ENCODE measurements around the gene NEMP2. TPM values are rescaled to one million over a fixed set of nuclear protein-coding genes. Genes with fewer than 3 reads are reported as not detected.

NEMP2 gene
- total RNA-seq, 1 donor from 2014 or later, result 9.5 TPM

DNA sequence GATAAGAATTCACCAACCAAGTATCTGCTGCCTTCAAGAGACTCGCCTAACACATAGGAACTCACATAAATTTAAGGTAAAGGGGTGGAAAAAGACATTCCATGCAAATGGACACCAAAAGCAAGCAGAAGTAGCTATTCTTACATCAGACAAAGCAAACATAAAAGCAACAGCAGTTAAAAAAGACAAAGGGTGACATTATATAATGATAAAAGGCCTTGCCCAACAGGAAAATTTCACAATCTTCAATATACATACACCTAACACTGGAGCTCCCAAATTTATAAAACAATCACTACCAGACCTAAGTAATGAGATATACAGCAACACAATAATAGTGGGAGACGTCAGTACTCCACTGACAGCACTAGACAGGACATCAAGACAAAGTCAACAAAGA is 41.4 kb downstream of the NEMP2 start:
- H3K36me3 ChIP-seq, result peaks cover 44% of the 10 kb centered on the region
- H3K4me1 ChIP-seq, result no peaks in the 10 kb centered on the region
- no peak for ATAC-seq
- intact Hi-C loops (cut with DNase I), result no loop called here
- H3K9me3 ChIP-seq, result no peaks in the 10 kb centered on the region
- no peak overlapping the region for H3K4me3 ChIP-seq
- DNase-seq, result no peak
- H3K27me3 ChIP-seq (ENCODE audit: low read depth), result no peaks in the 10 kb centered on the region
- no peak overlapping the region for H3K27ac ChIP-seq
- TF ChIP-seq, protein P1, sequence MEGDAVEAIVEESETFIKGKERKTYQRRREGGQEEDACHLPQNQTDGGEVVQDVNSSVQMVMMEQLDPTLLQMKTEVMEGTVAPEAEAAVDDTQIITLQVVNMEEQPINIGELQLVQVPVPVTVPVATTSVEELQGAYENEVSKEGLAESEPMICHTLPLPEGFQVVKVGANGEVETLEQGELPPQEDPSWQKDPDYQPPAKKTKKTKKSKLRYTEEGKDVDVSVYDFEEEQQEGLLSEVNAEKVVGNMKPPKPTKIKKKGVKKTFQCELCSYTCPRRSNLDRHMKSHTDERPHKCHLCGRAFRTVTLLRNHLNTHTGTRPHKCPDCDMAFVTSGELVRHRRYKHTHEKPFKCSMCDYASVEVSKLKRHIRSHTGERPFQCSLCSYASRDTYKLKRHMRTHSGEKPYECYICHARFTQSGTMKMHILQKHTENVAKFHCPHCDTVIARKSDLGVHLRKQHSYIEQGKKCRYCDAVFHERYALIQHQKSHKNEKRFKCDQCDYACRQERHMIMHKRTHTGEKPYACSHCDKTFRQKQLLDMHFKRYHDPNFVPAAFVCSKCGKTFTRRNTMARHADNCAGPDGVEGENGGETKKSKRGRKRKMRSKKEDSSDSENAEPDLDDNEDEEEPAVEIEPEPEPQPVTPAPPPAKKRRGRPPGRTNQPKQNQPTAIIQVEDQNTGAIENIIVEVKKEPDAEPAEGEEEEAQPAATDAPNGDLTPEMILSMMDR (IDR thresholded peaks at IDR 0.05), result no peak

DNA sequence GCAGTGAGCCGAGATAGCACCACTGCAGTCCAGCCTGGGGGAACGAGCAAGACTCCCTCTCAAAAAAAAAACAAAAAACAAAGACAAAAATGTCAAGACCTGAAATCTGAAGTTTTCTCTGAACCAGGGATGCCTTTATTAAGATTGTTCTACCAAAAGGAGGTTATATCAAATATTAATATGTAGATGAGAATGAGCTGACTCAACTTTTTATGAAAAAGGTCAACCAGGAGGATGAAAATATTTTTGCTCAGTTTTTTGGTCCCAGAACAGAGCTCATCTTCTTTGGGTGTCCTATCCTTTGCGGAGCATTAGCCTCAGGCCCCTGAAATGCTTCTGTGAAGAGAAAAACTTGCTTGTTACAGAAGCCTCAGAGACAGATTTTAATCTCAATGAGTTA is 44.0 kb downstream of the NEMP2 start:
- Histone ChIP-seq H3K4me1 (no peaks in the 10 kb centered on the region), H3K9me3 (no peaks in the 10 kb centered on the region)
- intact Hi-C loops (cut with DNase I), result no loop called here

DNA sequence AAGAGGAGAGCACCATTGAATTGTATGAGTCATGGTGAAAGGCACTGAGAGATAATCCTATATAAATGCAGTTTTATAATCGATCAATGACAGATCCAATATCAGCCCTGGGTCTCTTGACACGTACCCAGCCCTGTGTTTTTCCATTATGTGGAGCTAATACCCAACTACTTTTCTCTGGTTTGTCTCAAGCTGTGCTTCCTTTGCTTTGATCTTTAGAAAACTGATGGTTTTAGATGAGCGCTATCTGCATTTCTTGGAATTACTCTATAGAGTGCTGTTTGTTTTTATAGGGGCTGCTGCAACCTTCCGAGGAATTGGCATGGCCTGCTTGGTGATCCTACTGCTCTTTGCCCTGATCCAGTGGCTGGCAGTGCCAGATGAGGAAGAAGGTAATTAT is 45.0 kb downstream of the NEMP2 start:
- H3K27me3 ChIP-seq (ENCODE audit: low read depth), result no peaks in the 10 kb centered on the region
- TF ChIP-seq, protein P1 (IDR thresholded peaks at IDR 0.05), result no peak
- no peak for DNase-seq
- H3K36me3 ChIP-seq, result peaks cover 33% of the 10 kb centered on the region
- ATAC-seq, result no peak
- H3K27ac ChIP-seq, result no peak overlapping the region
- intact Hi-C loops (cut with DNase I), result no loop called here
- H3K9me3 ChIP-seq, result no peaks in the 10 kb centered on the region
- H3K4me1 ChIP-seq, result no peaks in the 10 kb centered on the region
- H3K4me3 ChIP-seq, result no peak overlapping the region

More for the DNA sequence above, 44.0 kb downstream of the NEMP2 start:
- ATAC-seq, result no peak
- peaks cover 33% of the 10 kb centered on the region for H3K36me3 ChIP-seq
- no peak overlapping the region for H3K4me3 ChIP-seq
- no peaks in the 10 kb centered on the region for H3K27me3 ChIP-seq (ENCODE audit: low read depth)
- no peak for DNase-seq
- TF ChIP-seq, protein P1 (IDR thresholded peaks at IDR 0.05), result no peak
- no peak overlapping the region for H3K27ac ChIP-seq

DNA sequence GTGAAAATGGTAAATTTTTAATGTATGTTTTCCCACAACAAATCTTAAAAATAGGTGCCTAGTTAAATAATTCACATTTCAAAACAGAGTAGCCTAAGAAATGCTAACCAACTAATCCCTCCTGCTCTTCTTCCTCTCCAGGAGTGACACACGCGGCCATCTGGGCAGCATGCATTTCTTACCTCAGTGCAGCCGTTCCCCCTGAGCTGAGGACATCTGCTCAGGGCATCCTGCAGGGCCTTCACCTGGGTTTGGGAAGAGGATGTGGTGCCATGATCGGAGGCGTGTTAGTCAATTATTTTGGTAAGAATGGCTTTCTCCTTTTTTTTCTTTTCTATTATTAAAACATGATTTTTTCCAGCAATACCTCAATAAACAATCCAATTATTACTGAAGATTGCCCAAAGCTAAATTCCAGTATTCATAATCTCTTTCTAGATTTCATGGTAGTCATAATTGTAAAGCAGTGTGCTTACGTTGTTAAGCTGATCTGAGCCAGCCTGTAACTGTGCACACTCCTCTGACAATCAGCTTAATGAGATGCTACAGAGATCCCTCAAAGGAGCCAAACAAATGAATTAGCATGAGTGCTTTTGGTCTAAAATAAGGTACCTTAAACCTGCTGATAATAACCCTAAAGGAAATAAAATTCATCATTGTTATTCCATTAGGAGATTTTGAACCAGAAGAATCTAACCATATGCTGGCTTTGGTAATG is 45.8 kb downstream of the NEMP2 start:
- intact Hi-C loops (cut with DNase I), result no loop called here
- no peak overlapping the region for H3K4me3 ChIP-seq
- H3K9me3 ChIP-seq, result no peaks in the 10 kb centered on the region
- H3K27ac ChIP-seq, result no peak overlapping the region
- no peaks in the 10 kb centered on the region for H3K4me1 ChIP-seq
- ATAC-seq, result no peak
- TF ChIP-seq, protein P1 (IDR thresholded peaks at IDR 0.05), result no peak
- peaks cover 33% of the 10 kb centered on the region for H3K36me3 ChIP-seq
- DNase-seq, result no peak
- no peaks in the 10 kb centered on the region for H3K27me3 ChIP-seq (ENCODE audit: low read depth)

DNA sequence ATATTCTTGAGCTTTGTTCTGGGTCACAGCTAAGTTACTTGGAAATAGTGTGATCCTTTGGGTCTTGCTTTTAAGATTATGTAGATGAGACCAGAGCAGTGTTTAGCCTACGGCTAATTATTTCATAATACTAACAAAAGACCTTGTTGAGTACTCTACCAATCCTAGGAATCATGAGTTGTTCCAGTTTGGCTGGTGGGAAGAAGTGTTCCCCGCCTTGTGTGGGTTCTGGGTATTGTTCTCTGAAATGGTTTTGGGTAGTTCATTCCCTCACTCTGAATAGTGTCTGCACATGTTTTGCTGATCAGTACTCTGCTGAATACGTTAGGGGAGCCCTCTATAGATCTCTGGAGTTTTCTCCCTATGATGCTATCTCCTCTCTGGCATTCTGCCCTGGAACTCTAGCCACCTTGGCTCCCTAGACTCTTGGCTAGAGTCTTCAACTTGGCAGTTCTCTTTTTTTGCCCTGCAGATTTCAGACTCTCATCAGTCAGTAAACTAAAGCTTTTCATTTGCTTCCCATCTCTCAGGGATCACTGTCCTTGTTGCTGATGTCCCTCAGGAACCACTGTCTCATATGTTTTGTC is 48.4 kb downstream of the NEMP2 start:
- ATAC-seq (no peak), DNase-seq (no peak)
- TF ChIP-seq, protein P1 (IDR thresholded peaks at IDR 0.05), result no peak
- H3K9me3 ChIP-seq, result no peaks in the 10 kb centered on the region
- no peak overlapping the region for H3K27ac ChIP-seq
- H3K4me3 ChIP-seq, result no peak overlapping the region
- peaks cover 25% of the 10 kb centered on the region for H3K36me3 ChIP-seq
- no peaks in the 10 kb centered on the region for H3K4me1 ChIP-seq
- intact Hi-C loops (cut with DNase I), result no loop called here
- H3K27me3 ChIP-seq (ENCODE audit: low read depth), result no peaks in the 10 kb centered on the region
